GM13976 (cell line): ENCODE results near the gene HTR3E.
"Not testable (repeated sequence)": the region's sequence is repeated elsewhere in the genome, so short reads cannot be mapped to it uniquely, and the experiment has no call there.

ENCODE experiments used
- DNase-seq: peaks from one replicate; pipeline ENCODE4 v3.0.0; 2012; ENCODE audit warnings: low spot score
- in situ Hi-C: fragments of 300-500 bp; cut with MboI; formaldehyde crosslinking; loops from one replicate; pipeline ENCODE4 v1.12.0; 2022; ENCODE audit warnings: low sequenced_read_pairs, mixed read lengths, inconsistent platforms; ENCODE audit not compliant: unreplicated experiment
- TF ChIP-seq, protein P1 (sequence below): IDR thresholded peaks from 2 replicates; pipeline ENCODE4 v1.5.1; 2012; ENCODE audit warnings: borderline replicate concordance, mild to moderate bottlenecking; ENCODE audit not compliant: insufficient read depth; ENCODE audit errors: extremely low read depth, missing control alignments, control extremely low read depth

The HTR3E gene

DNA sequence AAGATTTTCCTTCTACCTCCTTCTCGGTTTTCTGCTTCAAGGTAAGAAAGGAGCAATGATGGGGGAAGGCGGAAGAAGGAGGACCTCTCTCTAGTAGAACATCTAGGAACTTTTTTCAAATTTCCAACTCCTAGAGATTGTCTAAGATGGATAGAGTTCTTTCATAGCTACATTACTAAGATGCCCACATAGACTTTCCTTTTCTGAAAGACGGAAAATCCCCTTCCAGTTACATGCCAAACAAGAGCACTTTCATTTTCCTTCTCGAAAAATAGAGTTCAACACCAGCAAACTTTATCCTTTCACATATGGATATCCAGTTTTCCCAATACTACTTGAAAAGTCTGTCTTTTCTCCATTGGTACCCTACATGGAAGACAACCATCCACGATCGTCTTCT is 692 bp downstream of the HTR3E start:
- in situ Hi-C loops: no loop called here
- DNase-seq: no peak
- TF ChIP-seq, protein P1, sequence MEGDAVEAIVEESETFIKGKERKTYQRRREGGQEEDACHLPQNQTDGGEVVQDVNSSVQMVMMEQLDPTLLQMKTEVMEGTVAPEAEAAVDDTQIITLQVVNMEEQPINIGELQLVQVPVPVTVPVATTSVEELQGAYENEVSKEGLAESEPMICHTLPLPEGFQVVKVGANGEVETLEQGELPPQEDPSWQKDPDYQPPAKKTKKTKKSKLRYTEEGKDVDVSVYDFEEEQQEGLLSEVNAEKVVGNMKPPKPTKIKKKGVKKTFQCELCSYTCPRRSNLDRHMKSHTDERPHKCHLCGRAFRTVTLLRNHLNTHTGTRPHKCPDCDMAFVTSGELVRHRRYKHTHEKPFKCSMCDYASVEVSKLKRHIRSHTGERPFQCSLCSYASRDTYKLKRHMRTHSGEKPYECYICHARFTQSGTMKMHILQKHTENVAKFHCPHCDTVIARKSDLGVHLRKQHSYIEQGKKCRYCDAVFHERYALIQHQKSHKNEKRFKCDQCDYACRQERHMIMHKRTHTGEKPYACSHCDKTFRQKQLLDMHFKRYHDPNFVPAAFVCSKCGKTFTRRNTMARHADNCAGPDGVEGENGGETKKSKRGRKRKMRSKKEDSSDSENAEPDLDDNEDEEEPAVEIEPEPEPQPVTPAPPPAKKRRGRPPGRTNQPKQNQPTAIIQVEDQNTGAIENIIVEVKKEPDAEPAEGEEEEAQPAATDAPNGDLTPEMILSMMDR: no peak

DNA sequence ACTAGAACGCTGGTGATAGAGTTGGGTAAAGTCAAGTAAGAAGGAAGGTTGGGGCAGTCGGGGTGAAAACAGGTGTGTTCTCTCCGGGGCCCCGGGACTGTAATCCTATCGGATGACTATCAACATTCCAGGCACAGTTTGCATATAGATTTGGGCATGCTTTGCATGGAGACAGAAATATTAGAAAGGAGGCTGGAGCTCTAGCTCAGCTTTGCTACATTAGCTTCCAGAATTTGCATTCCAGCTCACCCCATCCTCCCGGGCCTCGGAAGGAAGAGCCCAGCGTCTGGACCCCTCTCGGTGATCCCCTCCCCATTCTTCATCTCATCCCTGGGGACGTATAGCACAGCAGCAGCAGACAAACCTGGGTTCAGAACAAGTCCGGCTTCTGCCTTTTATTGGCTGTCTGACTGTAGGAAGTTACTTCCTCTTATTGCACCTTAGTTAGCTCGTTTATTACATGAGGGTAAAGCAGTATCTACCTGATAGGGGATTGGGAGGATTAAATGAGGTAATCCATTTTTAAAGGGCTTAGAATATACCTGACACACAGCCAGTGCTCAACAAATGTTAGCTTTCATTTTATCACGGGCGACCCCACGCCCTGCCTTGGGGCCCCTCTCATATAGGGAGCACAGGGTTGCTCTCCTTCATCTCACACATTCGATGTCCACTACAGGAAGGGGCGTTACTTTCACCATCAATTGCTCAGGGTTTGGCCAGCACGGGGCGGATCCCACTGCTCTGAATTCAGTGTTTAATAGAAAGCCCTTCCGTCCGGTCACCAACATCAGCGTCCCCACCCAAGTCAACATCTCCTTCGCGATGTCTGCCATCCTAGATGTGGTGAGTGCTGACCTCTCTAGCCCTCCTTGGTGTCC is 3.2 kb downstream of the HTR3E start:
- in situ Hi-C loops: no loop called here
- TF ChIP-seq, protein P1: no peak
- peak; percentile 13 for DNase-seq

DNA sequence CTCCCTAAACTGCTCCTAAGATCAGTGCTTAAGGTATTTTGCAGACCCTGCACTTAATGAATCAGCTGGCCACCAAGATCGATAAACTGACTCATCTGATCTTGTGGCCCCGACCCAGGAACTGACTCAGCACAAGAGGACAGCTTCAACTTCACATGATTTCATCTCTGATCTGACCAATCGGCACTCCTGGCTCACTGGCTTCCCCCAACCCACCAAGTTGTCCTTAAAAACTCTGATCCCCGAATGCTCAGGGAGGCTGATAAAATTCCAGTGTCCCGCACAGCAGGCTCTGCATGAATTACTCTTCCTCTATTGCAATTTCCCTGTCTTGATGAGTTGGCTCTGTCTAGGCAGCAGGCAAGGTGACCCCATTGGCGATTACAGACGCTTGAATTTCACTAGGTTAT is 13.5 kb downstream of the HTR3E start:
- TF ChIP-seq, protein P1: no peak
- DNase-seq: no peak
- in situ Hi-C loops: no loop called here

DNA sequence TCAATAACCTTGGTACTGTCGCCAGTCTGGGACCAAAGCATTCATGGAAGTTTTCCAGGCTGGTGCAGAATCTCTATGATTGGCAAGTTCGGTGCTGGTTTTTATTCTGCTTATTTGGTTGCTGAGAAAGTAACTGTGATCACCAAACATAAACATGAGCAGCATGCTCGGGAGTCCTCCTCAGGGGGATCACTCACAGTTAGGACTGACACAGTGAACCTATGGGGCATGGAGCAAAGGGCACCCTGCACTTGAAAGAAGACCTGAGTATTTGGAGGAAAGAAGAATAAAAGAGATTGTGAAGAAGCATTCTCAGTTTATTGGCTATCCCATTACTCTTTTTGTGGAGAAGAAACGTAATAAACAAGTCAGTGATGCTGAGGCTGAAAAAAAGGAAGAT is 19.2 kb downstream of the HTR3E start:
- in situ Hi-C loops: no loop called here
- DNase-seq: no peak
- TF ChIP-seq, protein P1: no peak

DNA sequence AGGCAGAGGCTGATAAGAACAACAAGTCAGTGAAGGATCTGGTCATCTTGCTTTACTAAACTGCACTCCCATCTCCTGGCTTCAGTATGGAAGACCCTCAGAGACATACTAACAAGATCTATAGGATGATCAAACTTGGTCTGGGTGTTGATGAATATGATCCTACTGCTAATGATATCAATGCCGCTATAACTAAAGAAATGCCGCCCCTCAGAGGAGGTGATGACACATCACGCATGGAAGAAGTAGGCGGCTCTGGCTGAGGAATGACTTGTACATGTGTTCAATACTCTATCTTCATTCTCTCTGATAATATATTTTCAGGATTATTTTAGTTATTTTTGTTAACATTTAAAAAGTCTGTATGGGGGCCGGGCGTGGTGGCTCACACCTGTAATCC is 20.8 kb downstream of the HTR3E start:
- TF ChIP-seq, protein P1: no peak

DNA sequence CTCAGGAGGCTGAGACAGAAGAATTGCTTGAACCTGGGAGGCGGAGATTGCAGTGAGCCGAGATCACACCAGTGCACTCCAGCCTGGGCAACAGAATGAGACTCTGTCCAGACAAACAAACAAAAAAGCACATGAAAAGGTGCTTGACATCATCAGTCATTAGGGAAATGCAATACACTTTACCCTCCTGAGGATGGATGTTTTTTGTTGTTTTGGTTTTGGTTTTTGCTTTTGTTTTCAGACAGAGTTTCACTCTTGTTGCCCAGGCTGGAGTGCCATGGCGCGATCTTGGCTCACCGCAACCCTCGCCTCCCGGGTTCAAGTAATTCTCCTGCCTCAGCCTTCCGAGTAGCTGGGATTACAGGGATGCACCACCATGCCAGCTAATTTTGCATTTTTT is 24.2 kb downstream of the HTR3E start:
- DNase-seq, in situ Hi-C loops: not testable (repeated sequence)

More for the DNA sequence above, 20.8 kb downstream of the HTR3E start:
- no peak for DNase-seq
- in situ Hi-C loops: no loop called here

DNA sequence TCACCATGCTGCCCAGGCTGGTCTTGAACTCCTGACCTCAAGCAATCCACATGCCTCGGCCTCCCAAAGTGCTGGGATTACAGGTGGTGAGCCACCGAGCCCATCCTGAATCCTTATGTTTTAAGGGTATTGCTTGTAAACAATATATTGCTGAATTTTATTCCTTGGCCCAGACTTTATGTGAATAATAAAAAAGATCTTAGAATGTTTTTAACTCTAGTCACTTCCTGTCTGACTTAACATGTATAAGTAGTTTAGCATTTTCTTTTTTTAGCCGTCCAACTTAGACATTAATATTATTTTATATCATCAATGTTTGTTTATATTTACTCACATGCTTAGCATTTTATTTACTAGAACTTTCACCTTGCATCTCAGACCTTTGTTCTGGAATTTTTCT is 29.1 kb downstream of the HTR3E start:
- TF ChIP-seq, protein P1: no peak
- in situ Hi-C loops: no loop called here
- DNase-seq: no peak
